Measurements from ENCODE around the gene BACH2.
A peak's percentile ranks its signal among the peaks of the same experiment; 100 is the strongest.

The BACH2 gene

GRCh38 chr6:90303039-90303438 lies 6.4 kb upstream of the BACH2 start:
- H3K4me3 ChIP-seq (ENCODE audit: control insufficient read depth, low read depth, low read length): no peak overlapping the region
- DNase-seq (ENCODE audit: low read depth): no peak
- no peak for TF ChIP-seq CTCF (conservative IDR thresholded peaks at IDR 0.05; ENCODE audit: control insufficient read depth, insufficient read depth, low read depth, low read length)

- H3K4me3 ChIP-seq (ENCODE audit: control insufficient read depth, low read depth, low read length): no peak overlapping the region
- DNase-seq (ENCODE audit: low read depth): no peak
- no peak for TF ChIP-seq CTCF (conservative IDR thresholded peaks at IDR 0.05; ENCODE audit: control insufficient read depth, insufficient read depth, low read depth, low read length)
Observed at GRCh38 chr6:90302320-90302719, 5.7 kb upstream of the BACH2 start.

GRCh38 chr6:90301816-90302215 lies 5.2 kb upstream of the BACH2 start:
- no peak overlapping the region for H3K4me3 ChIP-seq (ENCODE audit: control insufficient read depth, low read depth, low read length)
- no peak for DNase-seq (ENCODE audit: low read depth)
- TF ChIP-seq CTCF (conservative IDR thresholded peaks at IDR 0.05; ENCODE audit: control insufficient read depth, insufficient read depth, low read depth, low read length): no peak

GRCh38 chr6:90298459-90299053 lies 1.9 kb upstream of the BACH2 start:
- no peak for TF ChIP-seq CTCF (conservative IDR thresholded peaks at IDR 0.05; ENCODE audit: control insufficient read depth, insufficient read depth, low read depth, low read length)
- no peak for DNase-seq (ENCODE audit: low read depth)
- no peak overlapping the region for H3K4me3 ChIP-seq (ENCODE audit: control insufficient read depth, low read depth, low read length)

- H3K4me3 ChIP-seq (ENCODE audit: control insufficient read depth, low read depth, low read length): no peak overlapping the region
- no peak for DNase-seq (ENCODE audit: low read depth)
- TF ChIP-seq CTCF (conservative IDR thresholded peaks at IDR 0.05; ENCODE audit: control insufficient read depth, insufficient read depth, low read depth, low read length): no peak
Observed at GRCh38 chr6:90297867-90298381, 1.3 kb upstream of the BACH2 start.

- peak overlapping the region; percentile 30 for H3K4me3 ChIP-seq (ENCODE audit: control insufficient read depth, low read depth, low read length)
- DNase-seq (ENCODE audit: low read depth): no peak
- no peak for TF ChIP-seq CTCF (conservative IDR thresholded peaks at IDR 0.05; ENCODE audit: control insufficient read depth, insufficient read depth, low read depth, low read length)
Observed at GRCh38 chr6:90297115-90297866, 648 bp upstream of the BACH2 start.
